Measurements from ENCODE around the gene TTC33.

TTC33 gene

GRCh38 chr5:40614466-40614865 is 141.3 kb downstream of the TTC33 start:
- Histone ChIP-seq H3K4ac (ENCODE audit: low read depth, low read length) (no peak overlapping the region), H3K79me2 (ENCODE audit: control insufficient read depth, insufficient read depth, low read length, poor library complexity) (no peaks in the 10 kb centered on the region), H3K4me1 (ENCODE audit: control insufficient read depth in 1 of 2, insufficient read depth in 2 of 2, low read length in 2 of 2) (no peaks in the 10 kb centered on the region), H3K27me3 (ENCODE audit: insufficient read depth, low read length) (no peaks in the 10 kb centered on the region), H3K36me3 (ENCODE audit: control insufficient read depth in 1 of 2, insufficient read depth in 2 of 2, low read length in 2 of 2) (no peaks in the 10 kb centered on the region), H4K8ac (ENCODE audit: low read depth, low read length) (no peak overlapping the region), H4K91ac (ENCODE audit: low read depth, low read length) (no peak overlapping the region), H3K23ac (ENCODE audit: low read length) (no peak overlapping the region), H3K9me3 (ENCODE audit: insufficient read depth, low read depth, low read length) (no peaks in the 10 kb centered on the region), H2BK5ac (ENCODE audit: low read depth, low read length, poor library complexity) (no peak overlapping the region), H3K27ac (ENCODE audit: low read depth, low read length) (no peak overlapping the region), H3K9ac (ENCODE audit: low read length) (no peak overlapping the region), H3K4me3 (ENCODE audit: low read depth, low read length) (no peak overlapping the region), H3K14ac (ENCODE audit: low read length) (no peak overlapping the region), H3K4me2 (ENCODE audit: low read length) (no peak overlapping the region), H2BK12ac (ENCODE audit: low read length) (no peak overlapping the region), H2AFZ (ENCODE audit: insufficient read depth, low read length, poor library complexity) (no peak overlapping the region), H3K18ac (ENCODE audit: low read length) (no peak overlapping the region), H3K79me1 (ENCODE audit: low read length) (no peaks in the 10 kb centered on the region), H2BK120ac (ENCODE audit: insufficient read depth, low read length, poor library complexity) (no peak overlapping the region), H2AK5ac (ENCODE audit: low read length) (no peak overlapping the region), H4K12ac (ENCODE audit: low read depth, low read length) (no peak overlapping the region)
- no peak for DNase-seq
- WGBS (ENCODE audit: extremely low coverage, insufficient coverage, insufficient read length), result no CpG with 5 or more reads among the region's 1 CpG

GRCh38 chr5:40607202-40607601 is 148.6 kb downstream of the TTC33 start:
- Histone ChIP-seq H3K23ac (ENCODE audit: low read length) (no peak overlapping the region), H3K14ac (ENCODE audit: low read length) (no peak overlapping the region), H3K79me2 (ENCODE audit: control insufficient read depth, insufficient read depth, low read length, poor library complexity) (no peaks in the 10 kb centered on the region), H2BK120ac (ENCODE audit: insufficient read depth, low read length, poor library complexity) (no peak overlapping the region), H3K4ac (ENCODE audit: low read depth, low read length) (no peak overlapping the region), H3K27me3 (ENCODE audit: insufficient read depth, low read length) (no peaks in the 10 kb centered on the region), H4K8ac (ENCODE audit: low read depth, low read length) (no peak overlapping the region), H3K36me3 (ENCODE audit: control insufficient read depth in 1 of 2, insufficient read depth in 2 of 2, low read length in 2 of 2) (no peaks in the 10 kb centered on the region), H3K79me1 (ENCODE audit: low read length) (no peaks in the 10 kb centered on the region), H3K4me1 (ENCODE audit: control insufficient read depth in 1 of 2, insufficient read depth in 2 of 2, low read length in 2 of 2) (no peaks in the 10 kb centered on the region), H2BK12ac (ENCODE audit: low read length) (no peak overlapping the region), H2BK5ac (ENCODE audit: low read depth, low read length, poor library complexity) (no peak overlapping the region), H2AFZ (ENCODE audit: insufficient read depth, low read length, poor library complexity) (no peak overlapping the region), H2AK5ac (ENCODE audit: low read length) (no peak overlapping the region), H4K91ac (ENCODE audit: low read depth, low read length) (no peak overlapping the region), H3K9ac (ENCODE audit: low read length) (no peak overlapping the region), H3K9me3 (ENCODE audit: insufficient read depth, low read depth, low read length) (no peaks in the 10 kb centered on the region), H3K4me3 (ENCODE audit: low read depth, low read length) (no peak overlapping the region), H3K27ac (ENCODE audit: low read depth, low read length) (no peak overlapping the region), H4K12ac (ENCODE audit: low read depth, low read length) (no peak overlapping the region), H3K4me2 (ENCODE audit: low read length) (no peak overlapping the region), H3K18ac (ENCODE audit: low read length) (no peak overlapping the region)
- no CpG with 5 or more reads among the region's 3 CpGs for WGBS (ENCODE audit: extremely low coverage, insufficient coverage, insufficient read length)
- peak; percentile 25 to 69 for DNase-seq

GRCh38 chr5:40606077-40606765 is 149.5 kb downstream of the TTC33 start:
- Histone ChIP-seq H3K9ac (ENCODE audit: low read length) (no peak overlapping the region), H3K79me1 (ENCODE audit: low read length) (no peaks in the 10 kb centered on the region), H3K27ac (ENCODE audit: low read depth, low read length) (no peak overlapping the region), H3K18ac (ENCODE audit: low read length) (no peak overlapping the region), H4K8ac (ENCODE audit: low read depth, low read length) (no peak overlapping the region), H2BK12ac (ENCODE audit: low read length) (no peak overlapping the region), H3K4me2 (ENCODE audit: low read length) (no peak overlapping the region), H3K23ac (ENCODE audit: low read length) (no peak overlapping the region), H3K4ac (ENCODE audit: low read depth, low read length) (no peak overlapping the region), H3K36me3 (ENCODE audit: control insufficient read depth in 1 of 2, insufficient read depth in 2 of 2, low read length in 2 of 2) (no peaks in the 10 kb centered on the region), H3K27me3 (ENCODE audit: insufficient read depth, low read length) (no peaks in the 10 kb centered on the region), H3K79me2 (ENCODE audit: control insufficient read depth, insufficient read depth, low read length, poor library complexity) (no peaks in the 10 kb centered on the region), H2AFZ (ENCODE audit: insufficient read depth, low read length, poor library complexity) (no peak overlapping the region), H4K12ac (ENCODE audit: low read depth, low read length) (no peak overlapping the region), H3K14ac (ENCODE audit: low read length) (no peak overlapping the region), H2AK5ac (ENCODE audit: low read length) (no peak overlapping the region), H2BK120ac (ENCODE audit: insufficient read depth, low read length, poor library complexity) (no peak overlapping the region), H2BK5ac (ENCODE audit: low read depth, low read length, poor library complexity) (no peak overlapping the region), H3K4me1 (ENCODE audit: control insufficient read depth in 1 of 2, insufficient read depth in 2 of 2, low read length in 2 of 2) (no peaks in the 10 kb centered on the region), H3K9me3 (ENCODE audit: insufficient read depth, low read depth, low read length) (no peaks in the 10 kb centered on the region), H3K4me3 (ENCODE audit: low read depth, low read length) (no peak overlapping the region), H4K91ac (ENCODE audit: low read depth, low read length) (no peak overlapping the region)
- no CpG with 5 or more reads among the region's 11 CpGs for WGBS (ENCODE audit: extremely low coverage, insufficient coverage, insufficient read length)
- no peak for DNase-seq

DNA sequence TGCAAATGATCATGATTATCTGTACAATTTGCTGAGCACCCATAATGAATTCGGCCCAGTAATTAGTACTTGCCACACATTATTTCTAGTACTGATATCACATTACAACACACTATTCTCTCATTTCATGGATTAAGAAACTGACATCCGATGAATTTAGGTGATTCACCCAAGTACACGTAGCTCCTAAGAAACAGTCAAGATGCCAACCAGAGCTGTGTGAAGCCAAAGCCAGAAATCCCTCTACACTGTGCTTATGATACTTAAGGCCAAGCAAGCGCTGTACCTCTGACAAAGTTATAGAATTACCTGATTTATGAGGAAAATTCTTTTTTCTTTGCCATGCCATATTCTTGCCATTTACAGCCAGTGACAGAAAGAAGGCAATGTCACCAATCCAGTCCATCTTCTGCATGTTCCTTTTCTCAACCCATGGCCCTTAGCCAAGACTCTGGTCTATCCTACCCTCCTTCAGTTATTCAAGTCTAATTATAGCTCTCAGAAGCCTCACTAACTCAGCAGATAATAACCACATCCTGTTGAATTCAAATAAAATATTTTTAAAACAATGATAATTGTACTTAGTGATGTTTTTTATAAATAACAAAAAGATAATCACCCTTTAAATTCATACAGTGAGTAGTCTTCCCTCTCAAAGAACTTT is 150.3 kb downstream of the TTC33 start:
- no peak overlapping the region for H4K8ac ChIP-seq (ENCODE audit: low read depth, low read length)
- no peak overlapping the region for H3K18ac ChIP-seq (ENCODE audit: low read length)
- no peak overlapping the region for H3K9ac ChIP-seq (ENCODE audit: low read length)
- no peak overlapping the region for H2AFZ ChIP-seq (ENCODE audit: insufficient read depth, low read length, poor library complexity)
- H3K27ac ChIP-seq (ENCODE audit: low read depth, low read length), result no peak overlapping the region
- DNase-seq, result no peak
- no peak overlapping the region for H3K4ac ChIP-seq (ENCODE audit: low read depth, low read length)
- no peak overlapping the region for H4K91ac ChIP-seq (ENCODE audit: low read depth, low read length)
- no peaks in the 10 kb centered on the region for H3K79me2 ChIP-seq (ENCODE audit: control insufficient read depth, insufficient read depth, low read length, poor library complexity)
- H2BK120ac ChIP-seq (ENCODE audit: insufficient read depth, low read length, poor library complexity), result no peak overlapping the region
- H3K4me3 ChIP-seq (ENCODE audit: low read depth, low read length), result no peak overlapping the region
- H2BK5ac ChIP-seq (ENCODE audit: low read depth, low read length, poor library complexity), result no peak overlapping the region
- no peak overlapping the region for H2AK5ac ChIP-seq (ENCODE audit: low read length)
- no peaks in the 10 kb centered on the region for H3K27me3 ChIP-seq (ENCODE audit: insufficient read depth, low read length)
- no peak overlapping the region for H3K14ac ChIP-seq (ENCODE audit: low read length)
- H4K12ac ChIP-seq (ENCODE audit: low read depth, low read length), result no peak overlapping the region
- H3K79me1 ChIP-seq (ENCODE audit: low read length), result no peaks in the 10 kb centered on the region
- WGBS (ENCODE audit: extremely low coverage, insufficient coverage, insufficient read length), result no CpG with 5 or more reads among the region's 4 CpGs
- no peaks in the 10 kb centered on the region for H3K9me3 ChIP-seq (ENCODE audit: insufficient read depth, low read depth, low read length)
- no peak overlapping the region for H3K23ac ChIP-seq (ENCODE audit: low read length)
- no peak overlapping the region for H2BK12ac ChIP-seq (ENCODE audit: low read length)
- no peaks in the 10 kb centered on the region for H3K4me1 ChIP-seq (ENCODE audit: control insufficient read depth in 1 of 2, insufficient read depth in 2 of 2, low read length in 2 of 2)
- H3K36me3 ChIP-seq (ENCODE audit: control insufficient read depth in 1 of 2, insufficient read depth in 2 of 2, low read length in 2 of 2), result no peaks in the 10 kb centered on the region
- H3K4me2 ChIP-seq (ENCODE audit: low read length), result no peak overlapping the region

Measured in trophoblast cell (in vitro differentiated cells and primary cell).